Right lobe of liver (tissue), 4 donors: ENCODE results near the gene IFNA7.

Source experiments
- CTCF ChIP-seq, 4 donors: fragments of 200-600 bp in 3 of 4; fragments of 450-650 bp in 1 of 4; IDR thresholded peaks; one replicate each; pipeline versions ENCODE4 v1.5.1 to v1.8.0; 2016 to 2022; ENCODE audit warnings: antibody characterized with exemption in 4 of 4, mild to moderate bottlenecking in 2 of 4
- POLR2A ChIP-seq: fragments of 450-650 bp; IDR thresholded peaks from one replicate; pipeline ENCODE4 v1.6.1; 2017; ENCODE audit warnings: antibody characterized with exemption, mild to moderate bottlenecking
- donor health status: DM: no; HTN: no; CAD: no.
- donor health status: DM: no; HTN: no; CAD: no.
- donor health status: DM: no; HTN: yes; CAD: no.

GRCh38 chr9:21153336-21154017 lies 48.5 kb downstream of the IFNA7 start:
- no peak for TF ChIP-seq CTCF (IDR thresholded peaks at IDR 0.05)
- no peak for TF ChIP-seq POLR2A
